B cell (primary cell): ENCODE results near the gene RNF187. TPM values are rescaled to one million over a fixed set of nuclear protein-coding genes. Genes with fewer than 3 reads are reported as not detected.

Experiments
- ATAC-seq: fragments of 200-7000 bp; cut with Tn5 transposase; one replicate; pipeline ENCODE4 v1.10.0; 2021; ENCODE audit warnings: low read depth, mild to moderate bottlenecking, moderate number of reproducible peaks, moderate library complexity
- CTCF ChIA-PET: fragments of 350-600 bp; sonication (Branson Sonifier 250); formaldehyde crosslinking; loops from one replicate; lab custom pipeline; 2021; ENCODE audit warnings: antibody characterized with exemption, inconsistent platforms; lab: Charles Lee
- POLR2A ChIA-PET: fragments of 350-600 bp; sonication (Branson Sonifier 250); formaldehyde crosslinking; loops from one replicate; lab custom pipeline; 2021; ENCODE audit warnings: antibody characterized with exemption; lab: Charles Lee
- DNase-seq: peaks from one replicate; pipeline ENCODE4 v3.0.0; 2013
- H2AFZ ChIP-seq: 2 replicates; pipeline ENCODE4 v1.6.1; 2012; ENCODE audit warnings: mild to moderate bottlenecking, low read depth, low read length; ENCODE audit not compliant: insufficient read depth, poor library complexity, severe bottlenecking
- H3K27ac ChIP-seq, 2 donors: 1 replicate in 1 of 2; 2 replicates in 1 of 2; pipeline ENCODE4 v1.5.1; 2012 to 2013; ENCODE audit warnings: low read length in 2 of 2, mild to moderate bottlenecking in 2 of 2, moderate library complexity in 1 of 2
- H3K27me3 ChIP-seq, 4 experiments: fragments of 200-600 bp in 1 of 4; sonication (generic) in 1 of 4; replicated peaks in 1 of 4; 1 replicate in 2 of 4; 2 replicates in 2 of 4; pipeline versions ENCODE4 v1.6.1 to v1.7.0; 2013 to 2016; ENCODE audit warnings: low read length in 3 of 4, mild to moderate bottlenecking in 2 of 4, mixed read lengths in 1 of 4, moderate library complexity in 1 of 4; ENCODE audit not compliant: insufficient read depth in 4 of 4, control insufficient read depth in 3 of 4; ENCODE audit errors: control extremely low read depth in 1 of 4
- H3K36me3 ChIP-seq, 2 experiments: replicated peaks in 1 of 2; 1 replicate in 1 of 2; 2 replicates in 1 of 2; pipeline versions ENCODE4 v1.6.1 to v1.7.1; 2013; ENCODE audit warnings: low read length in 1 of 2; ENCODE audit not compliant: insufficient read depth in 2 of 2, control insufficient read depth in 1 of 2; ENCODE audit errors: control extremely low read depth in 1 of 2, extremely low read depth in 1 of 2
- H3K4me1 ChIP-seq, 2 donors: fragments of 200-600 bp in 1 of 2; sonication (generic) in 1 of 2; 1 replicate in 1 of 2; 2 replicates in 1 of 2; pipeline versions ENCODE4 v1.5.1 to v1.6.1; 2013 to 2017; ENCODE audit warnings: low read length in 2 of 2; ENCODE audit not compliant: control insufficient read depth in 2 of 2, insufficient read depth in 2 of 2
- H3K4me2 ChIP-seq: replicated peaks from 2 replicates; pipeline ENCODE3; 2012; ENCODE audit warnings: mild to moderate bottlenecking, low read depth, low read length; ENCODE audit not compliant: poor library complexity, severe bottlenecking
- H3K4me3 ChIP-seq, 5 experiments: fragments of 200-600 bp in 1 of 5; sonication (generic) in 1 of 5; 1 replicate in 3 of 5; 2 replicates in 2 of 5; pipeline versions ENCODE4 v1.5.1 to v1.7.0; 2011 to 2016; ENCODE audit warnings: low read length in 4 of 5, mild to moderate bottlenecking in 4 of 5, low read depth in 2 of 5, control low read depth in 1 of 5, moderate library complexity in 1 of 5; ENCODE audit not compliant: insufficient read depth in 1 of 5; ENCODE audit errors: control extremely low read depth in 1 of 5, extremely low read depth in 1 of 5
- H3K79me2 ChIP-seq: fragments of 200-600 bp; sonication (generic); one replicate; pipeline ENCODE4 v1.6.0; 2016; ENCODE audit warnings: low read length; ENCODE audit not compliant: control insufficient read depth, insufficient read depth
- H3K9ac ChIP-seq: fragments of 200-600 bp; sonication (generic); 2 replicates; pipeline ENCODE4 v1.6.1; 2017; ENCODE audit warnings: mild to moderate bottlenecking, low read length, moderate library complexity
- H3K9me3 ChIP-seq, 3 donors: one replicate each; pipeline versions ENCODE4 v1.6.1 to v1.7.1; 2013; ENCODE audit warnings: low read length in 2 of 3; ENCODE audit not compliant: control insufficient read depth in 2 of 3, insufficient read depth in 1 of 3; ENCODE audit errors: control extremely low read depth in 1 of 3
- H4K20me1 ChIP-seq: 2 replicates; pipeline ENCODE4 v1.6.0; 2012; ENCODE audit warnings: mild to moderate bottlenecking, low read length; ENCODE audit not compliant: insufficient read depth, control insufficient read depth, poor library complexity, severe bottlenecking
- H3K27ac Mint-ChIP-seq: one replicate; pipeline ENCODE4 v1.8.0; 2021; ENCODE audit warnings: mixed read lengths
- H3K27me3 Mint-ChIP-seq: one replicate; pipeline ENCODE4 v1.8.0; 2021; ENCODE audit warnings: mixed read lengths
- H3K4me1 Mint-ChIP-seq: one replicate; pipeline ENCODE4 v1.8.0; 2021; ENCODE audit warnings: mixed read lengths
- H3K4me3 Mint-ChIP-seq: one replicate; pipeline ENCODE4 v1.8.0; 2021; ENCODE audit warnings: mixed read lengths
- H3K9me3 Mint-ChIP-seq: one replicate; pipeline ENCODE4 v1.8.0; 2022; ENCODE audit warnings: mixed read lengths; ENCODE audit not compliant: insufficient read depth
- CTCF ChIP-seq: fragments of 200-600 bp; IDR thresholded peaks from one replicate; pipeline ENCODE4 v1.8.0; 2022; ENCODE audit warnings: antibody characterized with exemption, mild to moderate bottlenecking
- EZH2 ChIP-seq: IDR thresholded peaks from 2 replicates; pipeline ENCODE4 v1.6.1; 2012; ENCODE audit warnings: borderline replicate concordance, low read depth, mild to moderate bottlenecking, moderate library complexity, low read length; ENCODE audit not compliant: insufficient read depth, poor library complexity, severe bottlenecking
- WGBS: methylation state at CpG from one replicate; pipeline ENCODE4 v1.1.5; 2013; ENCODE audit warnings: missing lambda C conversion rate; ENCODE audit not compliant: insufficient coverage; 5-methylcytosine and 5-hydroxymethylcytosine counted together
- intact Hi-C: fragments of 100-400 bp; cut with micrococcal nuclease; formaldehyde crosslinking; loops from one replicate; pipeline ENCODE4 v1.10.0; 2022
- polyA plus RNA-seq: library from polyadenylated mRNA; depleted of rRNA; stranded (reverse); fragments of >200 nt; gene quantifications from 2 replicates; pipeline ENCODE4 v1.2.3, GENCODE V29; 2012
- total RNA-seq, 2 donors: library from RNA; stranded (reverse); fragments of 120-200 nt in 1 of 2; gene quantifications; 1 replicate in 1 of 2; 2 replicates in 1 of 2; pipeline versions ENCODE4 v1.2.3 to v1.2.4, GENCODE V29; 2013 to 2022

The RNF187 gene
- total and polyA plus RNA-seq, 2 donors (not counting 1 experiment from before 2014, with no cell fraction given), result 25.5 to 67.3 TPM

DNA sequence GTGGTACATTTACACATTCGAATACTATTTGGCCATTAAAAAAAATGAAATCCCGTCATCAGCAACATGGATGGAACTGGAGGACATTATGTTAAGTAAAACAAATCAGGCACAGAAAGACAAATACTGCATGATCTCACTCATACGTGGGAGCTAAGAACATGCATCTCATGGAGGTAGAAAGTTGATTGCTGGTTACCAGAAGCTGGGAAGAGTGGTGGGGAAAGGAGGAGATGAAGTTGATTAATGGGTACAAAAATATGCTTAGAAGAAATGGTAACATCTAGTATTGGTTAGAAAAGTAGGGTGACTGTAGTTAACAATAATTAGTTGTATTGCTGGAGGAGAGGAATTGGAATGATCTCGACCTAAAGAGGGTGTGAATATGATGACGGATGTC lies 24.6 kb upstream of the RNF187 start:
- H3K27me3 ChIP-seq, result peaks cover 0 to 81% (median 44%) of the 10 kb centered on the region in 4 experiments
- CTCF ChIA-PET, result no interaction called here
- Mint-ChIP-seq H3K4me1 (peaks cover 43% of the 10 kb centered on the region), H3K9me3 (no peaks in the 10 kb centered on the region), H3K27me3 (peaks cover 73% of the 10 kb centered on the region), H3K4me3 (peak overlapping the region; percentile 3), H3K27ac (no peak overlapping the region)
- no peak overlapping the region for H3K9ac ChIP-seq
- H3K4me1 ChIP-seq, result peaks cover 43% of the 10 kb centered on the region in 2 donors
- no peak for TF ChIP-seq CTCF
- TF ChIP-seq EZH2, result no peak
- H3K36me3 ChIP-seq, result no peaks in the 10 kb centered on the region
- no peaks in the 10 kb centered on the region for H3K79me2 ChIP-seq
- WGBS, result 94% methylated on average over 2 of the region's 5 CpGs
- no peak overlapping the region for H3K27ac ChIP-seq
- ATAC-seq (no peak), DNase-seq (no peak)
- no peaks in the 10 kb centered on the region for H4K20me1 ChIP-seq
- H3K4me2 ChIP-seq, result no peak overlapping the region
- H3K4me3 ChIP-seq, result no peak overlapping the region
- POLR2A ChIA-PET, result no interaction called here
- intact Hi-C loops, result no loop called here
- no peak overlapping the region for H2AFZ ChIP-seq
- H3K9me3 ChIP-seq, result peaks cover 0 to 21% (median 0%) of the 10 kb centered on the region in 3 donors

DNA sequence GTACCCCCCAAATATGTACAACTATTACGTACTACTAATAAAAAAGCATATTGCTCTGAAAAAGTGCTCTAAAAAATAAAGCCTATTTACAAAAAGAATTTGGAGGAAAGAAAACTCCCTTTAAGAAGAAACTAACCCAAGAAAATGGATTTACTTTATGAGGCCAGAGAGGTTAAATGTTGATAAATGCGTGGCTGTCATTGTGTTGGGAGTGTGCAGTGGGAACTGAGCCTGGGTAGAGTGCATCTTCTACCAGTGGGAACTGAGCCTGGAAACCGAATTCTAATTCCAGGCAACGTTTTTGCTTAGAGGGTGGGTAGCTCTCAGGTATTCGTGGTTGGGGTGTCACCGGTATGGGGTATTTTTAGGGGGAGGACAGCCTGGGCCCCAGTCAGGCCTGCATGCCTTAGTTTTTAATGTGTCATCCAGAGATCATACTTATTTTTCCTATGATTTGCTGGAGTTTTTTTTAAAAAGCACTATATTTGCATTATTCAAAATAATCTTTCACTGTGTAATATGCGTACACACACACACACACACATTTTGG lies 24.1 kb upstream of the RNF187 start:
- WGBS, result 31% methylated on average over 2 of the region's 7 CpGs
- Mint-ChIP-seq H3K27me3 (peaks cover 75% of the 10 kb centered on the region), H3K4me1 (peaks cover 38% of the 10 kb centered on the region), H3K9me3 (no peaks in the 10 kb centered on the region), H3K4me3 (peak overlapping the region; percentile 79), H3K27ac (no peak overlapping the region)
- DNase-seq (no peak), ATAC-seq (no peak)
- no peak overlapping the region for H3K27ac ChIP-seq
- H3K9ac ChIP-seq, result no peak overlapping the region
- H3K4me3 ChIP-seq, result no peak overlapping the region
- no peak overlapping the region for H2AFZ ChIP-seq
- H3K27me3 ChIP-seq, result peaks cover 0 to 81% (median 48%) of the 10 kb centered on the region in 4 experiments
- H3K4me1 ChIP-seq, result peaks cover 37 to 39% of the 10 kb centered on the region in 2 donors
- ChIA-PET POLR2A (no interaction called here), CTCF (interaction anchor here (1.2 kb wide), 1 partner anchor 10 kb away, joined by 4 read pairs; no protein-coding TSS in a partner anchor)
- H3K9me3 ChIP-seq, result peaks cover 0 to 21% (median 0%) of the 10 kb centered on the region in 3 donors
- TF ChIP-seq EZH2 (no peak), CTCF (no peak)
- intact Hi-C loops, result no loop called here
- no peaks in the 10 kb centered on the region for H4K20me1 ChIP-seq
- no peaks in the 10 kb centered on the region for H3K36me3 ChIP-seq
- no peaks in the 10 kb centered on the region for H3K79me2 ChIP-seq
- peak overlapping the region; percentile 79 for H3K4me2 ChIP-seq
